HEK293 (cell line): Measurements from ENCODE around the gene PIWIL1.

Experiments
- CTCF ChIA-PET: fragments of 350-600 bp; formaldehyde crosslinking; extraction: SDS; loops from one replicate; lab custom pipeline; 2021; ENCODE audit warnings: antibody characterized with exemption; lab: Yijun Ruan, JAX
- POLR2A ChIA-PET: fragments of 300-600 bp; formaldehyde crosslinking; extraction: SDS; loops from one replicate; lab custom pipeline; 2020; ENCODE audit warnings: antibody characterized with exemption, inconsistent platforms; lab: Yijun Ruan, JAX
- H3K27ac ChIP-seq: fragments of 200-500 bp; sonication (Bioruptor generic); 2 replicates; pipeline ENCODE4 v1.5.1; 2014; ENCODE audit warnings: low read depth, low read length, control low read depth, inconsistent platforms; ENCODE audit errors: extremely low read depth
- H3K36me3 ChIP-seq, 2 experiments: fragments of 200-500 bp in 1 of 2; sonication (Bioruptor generic) in 1 of 2; 1 replicate in 1 of 2; 2 replicates in 1 of 2; pipeline ENCODE4 v1.5.1; 2014 to 2017; ENCODE audit warnings: inconsistent platforms in 2 of 2, low read length in 2 of 2; ENCODE audit not compliant: control insufficient read depth in 2 of 2, insufficient read depth in 1 of 2
- H3K4me1 ChIP-seq: fragments of 200-500 bp; sonication (Bioruptor generic); 2 replicates; pipeline ENCODE4 v1.5.1; 2014; ENCODE audit warnings: mild to moderate bottlenecking, low read length, inconsistent platforms; ENCODE audit not compliant: control insufficient read depth, insufficient read depth
- H3K4me3 ChIP-seq: 2 replicates; pipeline ENCODE4 v1.5.1; 2011; ENCODE audit warnings: low read depth, mild to moderate bottlenecking, control low read depth, low read length, moderate library complexity
- H3K9me3 ChIP-seq: fragments of 200-500 bp; sonication (Bioruptor generic); 2 replicates; pipeline ENCODE4 v1.5.1; 2014; ENCODE audit warnings: low read depth, low read length, inconsistent platforms; ENCODE audit not compliant: control insufficient read depth, insufficient read depth
- MZF1 ChIP-seq: fragments of 450-650 bp; formaldehyde crosslinking; IDR thresholded peaks from 2 replicates; pipeline ENCODE4 v1.5.1; 2017; ENCODE audit warnings: missing biosample characterization, missing genetic modification characterization, borderline replicate concordance
- REPIN1 ChIP-seq: fragments of 450-650 bp; formaldehyde crosslinking; IDR thresholded peaks from 2 replicates; pipeline ENCODE4 v1.5.1; 2017; ENCODE audit warnings: missing biosample characterization, missing genetic modification characterization, low read depth
- ZBTB17 ChIP-seq: fragments of 450-650 bp; formaldehyde crosslinking; IDR thresholded peaks from 2 replicates; pipeline ENCODE4 v1.5.1; 2016; ENCODE audit warnings: missing biosample characterization, missing genetic modification characterization
- ZBTB20 ChIP-seq: fragments of 450-650 bp; formaldehyde crosslinking; IDR thresholded peaks from 2 replicates; pipeline ENCODE4 v1.5.1; 2016; ENCODE audit warnings: missing biosample characterization, missing genetic modification characterization
- ZBTB6 ChIP-seq: fragments of 450-650 bp; formaldehyde crosslinking; IDR thresholded peaks from 2 replicates; pipeline ENCODE4 v1.5.1; 2017; ENCODE audit warnings: missing biosample characterization, missing genetic modification characterization
- ZNF202 ChIP-seq: fragments of 450-650 bp; formaldehyde crosslinking; IDR thresholded peaks from 2 replicates; pipeline ENCODE4 v1.5.1; 2016; ENCODE audit warnings: missing biosample characterization, missing genetic modification characterization, borderline replicate concordance
- ZNF23 ChIP-seq: fragments of 450-650 bp; formaldehyde crosslinking; IDR thresholded peaks from 2 replicates; pipeline ENCODE4 v1.5.1; 2016; ENCODE audit warnings: missing biosample characterization, missing genetic modification characterization, borderline replicate concordance
- ZNF24 ChIP-seq: fragments of 450-650 bp; formaldehyde crosslinking; IDR thresholded peaks from 2 replicates; pipeline ENCODE4 v1.5.1; 2016; ENCODE audit warnings: missing biosample characterization, missing genetic modification characterization
- ZNF274 ChIP-seq, 2 experiments: fragments of 200-500 bp in 1 of 2; fragments of 450-650 bp in 1 of 2; sonication (Bioruptor generic) in 1 of 2; formaldehyde crosslinking in 1 of 2; IDR thresholded peaks; 2 replicates each; pipeline versions ENCODE4 v1.5.1 to v1.6.1; 2014 to 2016; ENCODE audit warnings: borderline replicate concordance in 1 of 2, inconsistent platforms in 1 of 2, low read length in 1 of 2, missing biosample characterization in 1 of 2, missing genetic modification characterization in 1 of 2
- ZNF292 ChIP-seq: fragments of 450-650 bp; formaldehyde crosslinking; IDR thresholded peaks from 2 replicates; pipeline ENCODE4 v1.5.1; 2016; ENCODE audit warnings: low read depth, missing biosample characterization, missing genetic modification characterization, borderline replicate concordance
- ZNF311 ChIP-seq: fragments of 450-650 bp; formaldehyde crosslinking; IDR thresholded peaks from 2 replicates; pipeline ENCODE4 v1.5.1; 2017; ENCODE audit warnings: missing biosample characterization, missing genetic modification characterization, borderline replicate concordance
- ZNF335 ChIP-seq: fragments of 450-650 bp; formaldehyde crosslinking; conservative IDR thresholded peaks from 2 replicates; pipeline ENCODE4 v1.5.1; 2016; ENCODE audit warnings: missing biosample characterization, missing genetic modification characterization
- ZNF366 ChIP-seq: fragments of 450-650 bp; formaldehyde crosslinking; conservative IDR thresholded peaks from 2 replicates; pipeline ENCODE4 v1.5.1; 2016; ENCODE audit warnings: missing biosample characterization, missing genetic modification characterization
- ZNF48 ChIP-seq: fragments of 450-650 bp; formaldehyde crosslinking; IDR thresholded peaks from 2 replicates; pipeline ENCODE4 v1.5.1; 2016; ENCODE audit warnings: missing biosample characterization, missing genetic modification characterization
- ZNF488 ChIP-seq: fragments of 450-650 bp; formaldehyde crosslinking; IDR thresholded peaks from 2 replicates; pipeline ENCODE4 v1.5.1; 2016; ENCODE audit warnings: missing biosample characterization, missing genetic modification characterization
- ZNF530 ChIP-seq: fragments of 450-650 bp; formaldehyde crosslinking; IDR thresholded peaks from 2 replicates; pipeline ENCODE4 v1.5.1; 2016; ENCODE audit warnings: low read depth, missing biosample characterization, missing genetic modification characterization
- ZNF544 ChIP-seq: fragments of 450-650 bp; formaldehyde crosslinking; IDR thresholded peaks from 2 replicates; pipeline ENCODE4 v1.5.0; 2017; ENCODE audit warnings: missing biosample characterization, missing genetic modification characterization
- ZNF555 ChIP-seq: fragments of 450-650 bp; formaldehyde crosslinking; conservative IDR thresholded peaks from 2 replicates; pipeline ENCODE4 v1.5.1; 2017; ENCODE audit warnings: missing biosample characterization, mild to moderate bottlenecking, missing genetic modification characterization, inconsistent platforms
- ZNF561 ChIP-seq: fragments of 450-650 bp; IDR thresholded peaks from 2 replicates; pipeline ENCODE4 v1.5.1; 2018; ENCODE audit warnings: missing biosample characterization, missing genetic modification characterization, borderline replicate concordance
- ZNF621 ChIP-seq: fragments of 450-650 bp; formaldehyde crosslinking; IDR thresholded peaks from 2 replicates; pipeline ENCODE4 v1.5.1; 2017; ENCODE audit warnings: missing biosample characterization, missing genetic modification characterization
- ZNF777 ChIP-seq: fragments of 450-650 bp; formaldehyde crosslinking; IDR thresholded peaks from 2 replicates; pipeline ENCODE4 v1.5.1; 2017; ENCODE audit warnings: missing biosample characterization, missing genetic modification characterization, borderline replicate concordance
- ZNF785 ChIP-seq: fragments of 450-650 bp; formaldehyde crosslinking; IDR thresholded peaks from 2 replicates; pipeline ENCODE4 v1.5.1; 2016; ENCODE audit warnings: missing biosample characterization, missing genetic modification characterization
- ZNF830 ChIP-seq: fragments of 450-650 bp; IDR thresholded peaks from 2 replicates; pipeline ENCODE4 v1.5.0; 2018; ENCODE audit warnings: missing biosample characterization, missing genetic modification characterization, low read depth, mild to moderate bottlenecking, moderate library complexity
- ZSCAN23 ChIP-seq: fragments of 450-650 bp; formaldehyde crosslinking; IDR thresholded peaks from 2 replicates; pipeline ENCODE4 v1.5.1; 2016; ENCODE audit warnings: missing biosample characterization, missing genetic modification characterization
- ZSCAN5A ChIP-seq: fragments of 450-650 bp; formaldehyde crosslinking; IDR thresholded peaks from 2 replicates; pipeline ENCODE4 v1.5.1; 2016; ENCODE audit warnings: missing biosample characterization, missing genetic modification characterization
- ZXDB ChIP-seq: fragments of 450-650 bp; formaldehyde crosslinking; IDR thresholded peaks from 2 replicates; pipeline ENCODE4 v1.5.1; 2016; ENCODE audit warnings: missing biosample characterization, missing genetic modification characterization

PIWIL1 gene

GRCh38 chr12:130331146-130331545, 6.5 kb upstream of the PIWIL1 start:
- no peaks in the 10 kb centered on the region for H3K4me1 ChIP-seq
- no peaks in the 10 kb centered on the region for H3K36me3 ChIP-seq
- TF ChIP-seq ZNF24 (tag by site-specific recombination): no peak
- TF ChIP-seq ZNF202 (tag by site-specific recombination): no peak
- TF ChIP-seq ZBTB6 (tag by site-specific recombination): no peak
- no peak for TF ChIP-seq ZNF292 (tag by site-specific recombination)
- TF ChIP-seq ZNF366 (tag by site-specific recombination): no peak
- no peak for TF ChIP-seq ZNF544 (tag by site-specific recombination)
- H3K27ac ChIP-seq: no peak overlapping the region
- H3K4me3 ChIP-seq: no peak overlapping the region
- POLR2A ChIA-PET: no interaction called here
- no peaks in the 10 kb centered on the region for H3K9me3 ChIP-seq
- CTCF ChIA-PET: interaction anchor here (1.2 kb wide), 1 partner anchor 287 kb away, joined by 3 read pairs; no protein-coding TSS in a partner anchor

GRCh38 chr12:130333341-130333740, 4.3 kb upstream of the PIWIL1 start:
- H3K9me3 ChIP-seq: no peaks in the 10 kb centered on the region
- H3K36me3 ChIP-seq: no peaks in the 10 kb centered on the region
- H3K27ac ChIP-seq: no peak overlapping the region
- TF ChIP-seq ZBTB17 (tag by site-specific recombination) (no peak), ZNF561 (no peak), ZNF488 (no peak), ZNF311 (tag by site-specific recombination) (no peak), ZSCAN5A (tag by site-specific recombination) (no peak), ZNF777 (tag by site-specific recombination) (no peak), ZNF335 (tag by site-specific recombination) (no peak), ZNF555 (no peak), ZNF621 (tag by site-specific recombination) (no peak), ZXDB (no peak), ZNF785 (tag by site-specific recombination) (no peak), ZSCAN23 (tag by site-specific recombination) (no peak), MZF1 (tag by site-specific recombination) (no peak), ZNF274 (IDR thresholded peaks at IDR 0.05; ENCODE audit: low read length) (no peak), ZNF274 (tag by site-specific recombination; IDR thresholded peaks at IDR 0.05; ENCODE audit: borderline replicate concordance) (no peak), ZNF48 (tag by site-specific recombination) (no peak), REPIN1 (tag by site-specific recombination) (no peak), ZNF830 (tag by site-specific recombination) (no peak), ZNF23 (tag by site-specific recombination) (no peak), ZBTB20 (no peak), ZNF530 (no peak)
- H3K4me1 ChIP-seq: no peaks in the 10 kb centered on the region
- no peak overlapping the region for H3K4me3 ChIP-seq
- CTCF ChIA-PET: interaction anchor here (0.7 kb wide), 1 partner anchor 320 kb away, joined by 4 read pairs; no protein-coding TSS in a partner anchor
- POLR2A ChIA-PET: no interaction called here
